T-helper 9 cell (primary cell): ENCODE measurements around the gene GBP2.
"Not testable (repeated sequence)": the region's sequence is repeated elsewhere in the genome, so short reads cannot be mapped to it uniquely, and the experiment has no call there.

Experiments
- DNase-seq: peaks from one replicate; pipeline ENCODE4 v3.0.0-alpha.2; 2020

The GBP2 gene

GRCh38 chr1:89126602-89127565 is 970 bp upstream of the GBP2 start:
- peak; percentile 47 for DNase-seq

GRCh38 chr1:89125240-89125912 is 538 bp downstream of the GBP2 start:
- DNase-seq = no peak

GRCh38 chr1:89121641-89122040 is 4.3 kb downstream of the GBP2 start:
- DNase-seq = no peak

GRCh38 chr1:89114662-89115061 is 11.3 kb downstream of the GBP2 start:
- no peak for DNase-seq

GRCh38 chr1:89112871-89113613 is 12.9 kb downstream of the GBP2 start:
- DNase-seq = no peak

- no peak for DNase-seq
Measured at GRCh38 chr1:89104687-89105086, 21.2 kb downstream of the GBP2 start.

GRCh38 chr1:89104147-89104546 is 21.8 kb downstream of the GBP2 start:
- no peak for DNase-seq

- DNase-seq = no peak
Measured at GRCh38 chr1:89102021-89102420, 23.9 kb downstream of the GBP2 start.

GRCh38 chr1:89100412-89100811 is 25.5 kb downstream of the GBP2 start:
- no peak for DNase-seq

GRCh38 chr1:89098857-89099256 is 27.1 kb downstream of the GBP2 start:
- DNase-seq = no peak

GRCh38 chr1:89095737-89096136 is 30.2 kb downstream of the GBP2 start:
- DNase-seq = no peak

- no peak for DNase-seq
Measured at GRCh38 chr1:89089962-89090361, 36.0 kb downstream of the GBP2 start.

GRCh38 chr1:89088572-89088971 is 37.3 kb downstream of the GBP2 start:
- DNase-seq = no peak

- DNase-seq = no peak
Measured at GRCh38 chr1:89087241-89087640, 38.7 kb downstream of the GBP2 start.

- peak; percentile 27 for DNase-seq
Measured at GRCh38 chr1:89085781-89086180, 40.1 kb downstream of the GBP2 start.

GRCh38 chr1:89081005-89081404 is 44.9 kb downstream of the GBP2 start:
- no peak for DNase-seq

- not testable (repeated sequence) for DNase-seq
Measured at GRCh38 chr1:89080068-89080467, 45.8 kb downstream of the GBP2 start.

GRCh38 chr1:89072466-89073065 is 53.3 kb downstream of the GBP2 start:
- DNase-seq = not testable (repeated sequence)

- DNase-seq = no peak
Measured at GRCh38 chr1:89070509-89070908, 55.4 kb downstream of the GBP2 start.

- DNase-seq = no peak
Measured at GRCh38 chr1:89069951-89070350, 56.0 kb downstream of the GBP2 start.

GRCh38 chr1:89068291-89068690 is 57.6 kb downstream of the GBP2 start:
- DNase-seq = no peak

GRCh38 chr1:89065079-89065868 is 60.6 kb downstream of the GBP2 start, which contains the start of gene GBP1:
Gene GBP1, minus strand, starts transcription at chr1:89065208. Its CDS starts 1,974 bp downstream, at chr1:89063234.
- no peak for DNase-seq
